MM.1S (cell line): ENCODE data around the gene CXCR3.
A peak's percentile ranks its signal among the peaks of the same experiment; 100 is the strongest.

Source experiments
- DNase-seq: peaks from one replicate; pipeline ENCODE4 v3.0.0-alpha.2; 2015
- H2AFZ ChIP-seq: fragments of 300-600 bp; sonication (generic); 2 replicates; pipeline ENCODE4 v1.6.0; 2016; ENCODE audit warnings: antibody characterized with exemption, low read length
- H3F3A ChIP-seq: fragments of 300-600 bp; sonication (generic); 2 replicates; pipeline ENCODE4 v1.6.1; 2016; ENCODE audit warnings: mild to moderate bottlenecking, antibody characterized with exemption, low read length, moderate library complexity, mixed read lengths; ENCODE audit not compliant: insufficient read depth
- H3K27ac ChIP-seq: fragments of 300-600 bp; sonication (generic); 2 replicates; pipeline ENCODE4 v1.5.1; 2016; ENCODE audit warnings: mild to moderate bottlenecking, low read length
- H3K27me3 ChIP-seq: fragments of 300-600 bp; sonication (generic); replicated peaks from 2 replicates; pipeline ENCODE4 v1.6.0; 2016; ENCODE audit warnings: low read length; ENCODE audit not compliant: insufficient read depth
- H3K36me3 ChIP-seq: fragments of 300-600 bp; sonication (generic); replicated peaks from 2 replicates; pipeline ENCODE4 v1.6.1; 2016; ENCODE audit warnings: mild to moderate bottlenecking, low read length, mixed read lengths; ENCODE audit not compliant: insufficient read depth
- H3K4me1 ChIP-seq: fragments of 300-600 bp; sonication (generic); 2 replicates; pipeline ENCODE4 v1.6.1; 2016; ENCODE audit warnings: low read length, mixed read lengths
- H3K4me2 ChIP-seq: fragments of 300-600 bp; sonication (generic); 2 replicates; pipeline ENCODE4 v1.6.0; 2016; ENCODE audit warnings: low read depth, low read length
- H3K4me3 ChIP-seq: fragments of 300-600 bp; sonication (generic); 2 replicates; pipeline ENCODE4 v1.5.1; 2016; ENCODE audit warnings: low read length, mixed read lengths
- H3K79me2 ChIP-seq: fragments of 300-600 bp; sonication (generic); 2 replicates; pipeline ENCODE4 v1.6.1; 2016; ENCODE audit warnings: mixed run types, low read length, mixed read lengths
- H3K9ac ChIP-seq: fragments of 300-600 bp; sonication (generic); 2 replicates; pipeline ENCODE4 v1.6.1; 2016; ENCODE audit warnings: low read length, mixed read lengths
- H3K9me2 ChIP-seq: fragments of 300-600 bp; sonication (generic); replicated peaks from 2 replicates; pipeline ENCODE4 v1.6.1; 2016; ENCODE audit warnings: mild to moderate bottlenecking, low read length, mixed read lengths; ENCODE audit not compliant: insufficient read depth
- H3K9me3 ChIP-seq: fragments of 300-600 bp; sonication (generic); replicated peaks from 2 replicates; pipeline ENCODE4 v1.6.1; 2016; ENCODE audit warnings: mild to moderate bottlenecking, low read length, mixed read lengths; ENCODE audit not compliant: insufficient read depth
- H4K20me1 ChIP-seq: fragments of 300-600 bp; sonication (generic); 2 replicates; pipeline ENCODE4 v1.6.1; 2016; ENCODE audit warnings: mild to moderate bottlenecking, low read length, moderate library complexity, mixed read lengths; ENCODE audit not compliant: insufficient read depth
- CTCF ChIP-seq: fragments of 300-600 bp; sonication (generic); IDR thresholded peaks from 2 replicates; pipeline ENCODE4 v1.5.1; 2016; ENCODE audit warnings: antibody characterized with exemption, low read length, mixed read lengths
- EZH2 ChIP-seq: fragments of 300-600 bp; sonication (generic); optimal IDR thresholded peaks from 2 replicates; pipeline ENCODE3; 2017; ENCODE audit warnings: low read depth, mild to moderate bottlenecking, antibody characterized with exemption, low read length, mixed read lengths
- EZH2phosphoT487 ChIP-seq: fragments of 300-600 bp; sonication (generic); IDR thresholded peaks from 2 replicates; pipeline ENCODE4 v1.6.1; 2018; ENCODE audit warnings: antibody characterized with exemption, low read length

CXCR3 gene

GRCh38 chrX:71621603-71622002, 3.3 kb upstream of the CXCR3 start:
- Histone ChIP-seq H3F3A (peaks cover 23% of the 10 kb centered on the region), H3K27me3 (no peaks in the 10 kb centered on the region), H4K20me1 (no peaks in the 10 kb centered on the region), H3K27ac (peak overlapping the region; percentile 97; the same call in 1 of the 2 replicates), H3K9me3 (no peaks in the 10 kb centered on the region), H3K4me2 (no peak overlapping the region), H2AFZ (no peak overlapping the region), H3K4me1 (peaks cover 62% of the 10 kb centered on the region), H3K4me3 (no peak overlapping the region), H3K79me2 (peaks cover 15% of the 10 kb centered on the region), H3K9me2 (no peaks in the 10 kb centered on the region), H3K36me3 (no peaks in the 10 kb centered on the region), H3K9ac (no peak overlapping the region)
- no peak for TF ChIP-seq EZH2phosphoT487
- no peak for TF ChIP-seq EZH2
- no peak for TF ChIP-seq CTCF
- no peak for DNase-seq

- peaks cover 57% of the 10 kb centered on the region for H3K4me1 ChIP-seq
These were observed 1.7 kb upstream of the CXCR3 start for GRCh38 chrX:71619986-71620385.

GRCh38 chrX:71619193-71619592, 882 bp upstream of the CXCR3 start:
- Histone ChIP-seq H3K4me3 (no peak overlapping the region), H3K4me1 (peaks cover 57% of the 10 kb centered on the region), H2AFZ (no peak overlapping the region), H4K20me1 (no peaks in the 10 kb centered on the region), H3K9ac (no peak overlapping the region), H3K4me2 (peak overlapping the region; percentile 59; the same call in 1 of the 2 replicates), H3F3A (peaks cover 23% of the 10 kb centered on the region), H3K27ac (peak overlapping the region; percentile 85; the same call in 1 of the 2 replicates), H3K79me2 (peaks cover 16% of the 10 kb centered on the region), H3K9me2 (no peaks in the 10 kb centered on the region), H3K9me3 (no peaks in the 10 kb centered on the region), H3K36me3 (no peaks in the 10 kb centered on the region), H3K27me3 (no peaks in the 10 kb centered on the region)
- no peak for TF ChIP-seq CTCF
- TF ChIP-seq EZH2phosphoT487, result no peak
- TF ChIP-seq EZH2, result no peak
- DNase-seq, result no peak

More at GRCh38 chrX:71619986-71620385, 1.7 kb upstream of the CXCR3 start:
- Histone ChIP-seq H3K9me2 (no peaks in the 10 kb centered on the region), H3K9ac (no peak overlapping the region), H3K27ac (no peak overlapping the region), H3K36me3 (no peaks in the 10 kb centered on the region), H2AFZ (no peak overlapping the region), H3K9me3 (no peaks in the 10 kb centered on the region), H3K27me3 (no peaks in the 10 kb centered on the region), H3F3A (peaks cover 23% of the 10 kb centered on the region), H4K20me1 (no peaks in the 10 kb centered on the region), H3K4me2 (no peak overlapping the region), H3K4me3 (no peak overlapping the region), H3K79me2 (peaks cover 16% of the 10 kb centered on the region)
- TF ChIP-seq CTCF, result no peak
- TF ChIP-seq EZH2, result no peak
- no peak for TF ChIP-seq EZH2phosphoT487
- no peak for DNase-seq
